IMR-90 (cell line): ENCODE results near the gene STAC2. TPM values are rescaled to one million over a fixed set of nuclear protein-coding genes. Genes with fewer than 3 reads are reported as not detected.

Experiments
- ATAC-seq: fragments of 200-7000 bp; cut with Tn5 transposase; 2 replicates; pipeline ENCODE4 v1.9.1; 2020; ENCODE audit warnings: low read depth, mild to moderate bottlenecking, moderate library complexity
- BruUV-seq: library from RNA; stranded (reverse); fragments of 400-500 nt; replicated peaks from 2 replicates; lab custom pipeline; 2021; lab: Mats Ljungman, UMichigan
- CTCF ChIA-PET: fragments of 300-600 bp; formaldehyde crosslinking; extraction: SDS; loops from one replicate; lab custom pipeline; 2021; ENCODE audit warnings: antibody characterized with exemption; lab: Yijun Ruan, JAX
- POLR2A ChIA-PET: fragments of 300-600 bp; sonication (Branson Sonifier 250); formaldehyde crosslinking; loops from one replicate; lab custom pipeline; 2022; ENCODE audit warnings: antibody characterized with exemption; ENCODE audit not compliant: unreplicated experiment; lab: Charles Lee
- DNase-seq: peaks from one replicate; pipeline ENCODE4 v3.0.0; 2013
- H2AFZ ChIP-seq: replicated peaks from 2 replicates; pipeline ENCODE3; 2013; ENCODE audit warnings: low read length, mild to moderate bottlenecking; ENCODE audit not compliant: poor library complexity
- H2AK5ac ChIP-seq: 2 replicates; pipeline ENCODE4 v1.6.1; 2013; ENCODE audit warnings: low read depth, low read length, inconsistent platforms
- H2AK9ac ChIP-seq: replicated peaks from 2 replicates; pipeline ENCODE3; 2013; ENCODE audit warnings: mild to moderate bottlenecking, low read depth, low read length, moderate library complexity; ENCODE audit not compliant: poor library complexity
- H2BK120ac ChIP-seq: 2 replicates; pipeline ENCODE4 v1.6.1; 2013; ENCODE audit warnings: low read depth, low read length, inconsistent platforms
- H2BK15ac ChIP-seq: 3 replicates; pipeline ENCODE4 v1.6.1; 2013; ENCODE audit warnings: low read depth, low read length, inconsistent platforms
- H2BK20ac ChIP-seq: 2 replicates; pipeline ENCODE4 v1.6.1; 2013; ENCODE audit warnings: low read depth, mild to moderate bottlenecking, inconsistent platforms, low read length, moderate library complexity
- H2BK5ac ChIP-seq: 2 replicates; pipeline ENCODE4 v1.6.1; 2013; ENCODE audit warnings: mild to moderate bottlenecking, low read depth, low read length, inconsistent platforms; ENCODE audit not compliant: poor library complexity, severe bottlenecking
- H3K14ac ChIP-seq: replicated peaks from 2 replicates; pipeline ENCODE4 v1.6.1; 2013; ENCODE audit warnings: low read depth, low read length, inconsistent platforms
- H3K18ac ChIP-seq: 2 replicates; pipeline ENCODE4 v1.6.1; 2013; ENCODE audit warnings: low read depth, low read length, control low read depth
- H3K23ac ChIP-seq: 2 replicates; pipeline ENCODE4 v1.6.1; 2013; ENCODE audit warnings: low read depth, low read length, inconsistent platforms
- H3K27ac ChIP-seq: 2 replicates; pipeline ENCODE4 v1.5.1; 2013; ENCODE audit warnings: mild to moderate bottlenecking, control low read depth, low read length; ENCODE audit not compliant: insufficient read depth
- H3K27me3 ChIP-seq: 2 replicates; pipeline ENCODE4 v1.6.1; 2013; ENCODE audit warnings: low read length; ENCODE audit not compliant: control insufficient read depth, insufficient read depth
- H3K36me3 ChIP-seq: 2 replicates; pipeline ENCODE4 v1.6.1; 2013; ENCODE audit warnings: low read length, mixed read lengths; ENCODE audit not compliant: control insufficient read depth, insufficient read depth
- H3K4ac ChIP-seq: 2 replicates; pipeline ENCODE4 v1.6.1; 2013; ENCODE audit warnings: low read depth, low read length, inconsistent platforms
- H3K4me1 ChIP-seq: 2 replicates; pipeline ENCODE4 v1.6.1; 2013; ENCODE audit warnings: low read length, mixed read lengths; ENCODE audit not compliant: control insufficient read depth, insufficient read depth
- H3K4me2 ChIP-seq: 2 replicates; pipeline ENCODE4 v1.6.1; 2013; ENCODE audit warnings: low read depth, mild to moderate bottlenecking, control low read depth, low read length, moderate library complexity
- H3K4me3 ChIP-seq: 2 replicates; pipeline ENCODE4 v1.5.1; 2013; ENCODE audit warnings: low read depth, mild to moderate bottlenecking, control low read depth, low read length, moderate library complexity; ENCODE audit not compliant: insufficient read depth
- H3K56ac ChIP-seq: 2 replicates; pipeline ENCODE4 v1.6.1; 2013; ENCODE audit warnings: low read length, inconsistent platforms; ENCODE audit not compliant: insufficient read depth; ENCODE audit errors: extremely low read depth
- H3K79me1 ChIP-seq, 2 experiments: 2 replicates each; pipeline ENCODE4 v1.6.1; 2013; ENCODE audit warnings: low read length in 2 of 2, inconsistent platforms in 1 of 2, low read depth in 1 of 2
- H3K9ac ChIP-seq: 2 replicates; pipeline ENCODE4 v1.6.1; 2013; ENCODE audit warnings: low read depth, low read length, control low read depth
- H3K9me1 ChIP-seq: 2 replicates; pipeline ENCODE4 v1.6.1; 2013; ENCODE audit warnings: low read length, inconsistent platforms; ENCODE audit not compliant: insufficient read depth
- H3K9me3 ChIP-seq: 2 replicates; pipeline ENCODE4 v1.6.1; 2013; ENCODE audit warnings: low read length; ENCODE audit not compliant: control insufficient read depth, insufficient read depth
- H4K20me1 ChIP-seq: 2 replicates; pipeline ENCODE4 v1.6.1; 2013; ENCODE audit warnings: low read length, inconsistent platforms; ENCODE audit not compliant: insufficient read depth
- H4K5ac ChIP-seq: 2 replicates; pipeline ENCODE4 v1.6.1; 2013; ENCODE audit warnings: mild to moderate bottlenecking, low read depth, low read length, control low read depth
- H4K8ac ChIP-seq, 2 experiments: 2 replicates each; pipeline ENCODE4 v1.6.1; 2013; ENCODE audit warnings: low read depth in 2 of 2, low read length in 2 of 2, control low read depth in 1 of 2, inconsistent platforms in 1 of 2
- H4K91ac ChIP-seq: 2 replicates; pipeline ENCODE4 v1.6.1; 2013; ENCODE audit warnings: low read depth, low read length, inconsistent platforms; ENCODE audit not compliant: insufficient read depth
- ELK1 ChIP-seq: fragments of 150-350 bp; IDR thresholded peaks from 2 replicates; pipeline ENCODE4 v1.6.1; 2016; ENCODE audit warnings: low read depth, mild to moderate bottlenecking, low read length, moderate library complexity, borderline replicate concordance
- USF2 ChIP-seq: fragments of 150-350 bp; IDR thresholded peaks from 2 replicates; pipeline ENCODE4 v1.6.1; 2017; ENCODE audit warnings: mild to moderate bottlenecking, antibody characterized with exemption, low read length, low read depth
- WGBS, 2 experiments: methylation state at CpG; one replicate each; pipeline versions ENCODE4 v1.1.5 to v1.1.7; 2013; ENCODE audit warnings: missing lambda C conversion rate in 2 of 2; ENCODE audit not compliant: insufficient read length in 1 of 2; ENCODE audit errors: extremely low coverage in 2 of 2; 5-methylcytosine and 5-hydroxymethylcytosine counted together
- dilution Hi-C: fragments of 300-500 bp; cut with HindIII; formaldehyde crosslinking; loops from one replicate; pipeline ENCODE4 v1.14.3; 2018; ENCODE audit warnings: low sequenced_read_pairs; ENCODE audit not compliant: unreplicated experiment
- in situ Hi-C: fragments of 300-500 bp; cut with MboI; formaldehyde crosslinking; loops from 3 replicates; pipeline ENCODE4 v1.14.3; 2019; ENCODE audit warnings: low sequenced_read_pairs, inconsistent platforms, mixed read lengths
- intact Hi-C: fragments of 100-400 bp; cut with micrococcal nuclease; formaldehyde crosslinking; loops from 2 replicates; pipeline ENCODE4 v1.10.0; 2022
- polyA plus RNA-seq, 3 experiments: library from polyadenylated mRNA; depleted of rRNA; stranded (reverse); fragments of >200 nt; gene quantifications; 2 replicates each; pipeline ENCODE4 v1.2.3, GENCODE V29; 2012; ENCODE audit warnings: low replicate concordance in 1 of 3
- total RNA-seq: library from RNA; depleted of rRNA; stranded (reverse); fragments of >200 nt; gene quantifications from 2 replicates; pipeline ENCODE4 v1.2.3, GENCODE V29; 2012

Gene STAC2
- total and polyA plus RNA-seq, 2 of the 4 experiments (the other 2 are of a cell fraction): 0.02 TPM; not detected in 1

- no peak overlapping the region for H4K91ac ChIP-seq
- no TSS peak for BruUV-seq
- H3K18ac ChIP-seq: no peak overlapping the region
- H3K9me1 ChIP-seq: peaks cover 12% of the 10 kb centered on the region
- H3K23ac ChIP-seq: no peak overlapping the region
- H4K8ac ChIP-seq: no peak overlapping the region
- no peak overlapping the region for H4K5ac ChIP-seq
- TF ChIP-seq USF2: no peak
- no peak for TF ChIP-seq ELK1
- H3K27me3 ChIP-seq: peaks cover 21% of the 10 kb centered on the region
- H3K4me3 ChIP-seq: no peak overlapping the region
- POLR2A ChIA-PET: no interaction called here
- H2BK5ac ChIP-seq: no peak overlapping the region
- no peak for DNase-seq
- ATAC-seq: no peak
- no peak overlapping the region for H3K56ac ChIP-seq
- CTCF ChIA-PET: no interaction called here
- H2BK20ac ChIP-seq: no peak overlapping the region
- H4K20me1 ChIP-seq: no peaks in the 10 kb centered on the region
- intact Hi-C loops: no loop called here
- in situ Hi-C loops: no loop called here
- peaks cover 16% of the 10 kb centered on the region for H3K4me1 ChIP-seq
- H3K79me1 ChIP-seq: no peaks in the 10 kb centered on the region
- H3K36me3 ChIP-seq: no peaks in the 10 kb centered on the region
- 91% methylated on average over 7 of the region's 11 CpGs; no CpG with 5 or more reads in 1 of the 2 experiments for WGBS, 2 experiments
- no peak overlapping the region for H3K4me2 ChIP-seq
- H3K14ac ChIP-seq: no peak overlapping the region
- H3K4ac ChIP-seq: no peak overlapping the region
- H2AK5ac ChIP-seq: no peak overlapping the region; the same call in 1 of the 2 replicates
- no peak overlapping the region for H3K27ac ChIP-seq
- H3K9me3 ChIP-seq: no peaks in the 10 kb centered on the region
- H2BK120ac ChIP-seq: no peak overlapping the region
- H3K9ac ChIP-seq: no peak overlapping the region
- dilution Hi-C loops: no loop called here
- H2AFZ ChIP-seq: no peak overlapping the region
- no peak overlapping the region for H2BK15ac ChIP-seq
- peak overlapping the region; percentile 82 for H2AK9ac ChIP-seq
These were observed 13.4 kb downstream of the STAC2 start for GRCh38 chr17:39212195-39212810.
